Tongue (tissue), 2 donors: ENCODE measurements around the gene OR7G2. TPM values are rescaled to one million over a fixed set of nuclear protein-coding genes. Genes with fewer than 3 reads are reported as not detected.
A peak's percentile ranks its signal among the peaks of the same experiment; 100 is the strongest.

Source experiments
- DNase-seq: peaks from one replicate; pipeline ENCODE4 v3.0.0-alpha.2; 2015
- total RNA-seq: library from RNA; depleted of rRNA; stranded (reverse); fragments of >200 nt; gene quantifications from one replicate; pipeline ENCODE4 v1.2.3, GENCODE V29; 2014

The OR7G2 gene
- total RNA-seq, result not detected

- DNase-seq, result no peak
Measured at GRCh38 chr19:9107375-9107774, at the start of gene OR7G2. Gene OR7G2 (minus strand): TSS chr19:9107475. CDS start chr19:9103243, 4,232 bp downstream.

GRCh38 chr19:9156304-9156703, 49.0 kb upstream of the OR7G2 start:
- DNase-seq, result no peak

GRCh38 chr19:9155591-9155990, 48.3 kb upstream of the OR7G2 start:
- DNase-seq, result no peak

- DNase-seq, result no peak
Measured at GRCh38 chr19:9151367-9151766, 44.1 kb upstream of the OR7G2 start.

- DNase-seq, result no peak
Measured at GRCh38 chr19:9150650-9151049, 43.4 kb upstream of the OR7G2 start.

- DNase-seq, result no peak
Measured at GRCh38 chr19:9149997-9150396, 42.7 kb upstream of the OR7G2 start.

GRCh38 chr19:9148697-9149096, 41.4 kb upstream of the OR7G2 start:
- no peak for DNase-seq

GRCh38 chr19:9146882-9147281, 39.6 kb upstream of the OR7G2 start:
- DNase-seq, result no peak

- DNase-seq, result no peak
Measured at GRCh38 chr19:9144920-9145319, 37.6 kb upstream of the OR7G2 start.

GRCh38 chr19:9140159-9140874, 33.0 kb upstream of the OR7G2 start, which contains the start of gene ZNF317:
Gene ZNF317 (plus strand): TSS chr19:9140397. CDS start chr19:9156017, 15,620 bp downstream.
- peak; percentile 98 for DNase-seq

- DNase-seq, result peak; percentile 16
Measured at GRCh38 chr19:9139609-9140158, 32.4 kb upstream of the OR7G2 start.

GRCh38 chr19:9132422-9132821, 25.1 kb upstream of the OR7G2 start:
- DNase-seq, result no peak

- DNase-seq, result no peak
Measured at GRCh38 chr19:9130965-9131364, 23.7 kb upstream of the OR7G2 start.

- DNase-seq, result no peak
Measured at GRCh38 chr19:9128171-9128570, 20.9 kb upstream of the OR7G2 start.

GRCh38 chr19:9126900-9127405, 19.7 kb upstream of the OR7G2 start, which contains the start of gene OR7G3:
Gene OR7G3 (minus strand): TSS chr19:9126950. CDS start chr19:9126950, 0 bp downstream.
- no peak for DNase-seq

- no peak for DNase-seq
Measured at GRCh38 chr19:9116547-9116946, 9.3 kb upstream of the OR7G2 start.

GRCh38 chr19:9115307-9115813, 8.1 kb upstream of the OR7G2 start, which contains the start of gene OR7G1:
Gene OR7G1 (minus strand): TSS chr19:9115763. CDS start chr19:9115763, 0 bp downstream.
- DNase-seq, result no peak

- DNase-seq, result no peak
Measured at GRCh38 chr19:9109959-9110358, 2.7 kb upstream of the OR7G2 start.

- DNase-seq, result no peak
Measured at GRCh38 chr19:9086761-9087160, 20.5 kb downstream of the OR7G2 start, which contains the start of gene OR1M1. Gene OR1M1 (plus strand): TSS chr19:9087061. CDS start chr19:9093245, 6,184 bp downstream.

- DNase-seq, result no peak
Measured at GRCh38 chr19:9078651-9079050, 28.6 kb downstream of the OR7G2 start.

GRCh38 chr19:9076901-9077300, 30.4 kb downstream of the OR7G2 start:
- peak; percentile 59 for DNase-seq

- DNase-seq, result peak; percentile 90
Measured at GRCh38 chr19:9075064-9075949, 32.0 kb downstream of the OR7G2 start.
